Mucosa of rectum (tissue), 2 donors: ENCODE results near the gene UCN2.

Source experiments
- H3K27ac ChIP-seq, 2 donors: one replicate each; pipeline ENCODE4 v1.7.0; 2013; ENCODE audit warnings: inconsistent platforms in 2 of 2, low read depth in 2 of 2, low read length in 2 of 2
- H3K27me3 ChIP-seq, 2 donors: one replicate each; pipeline ENCODE4 v1.7.0; 2013; ENCODE audit warnings: low read length in 2 of 2; ENCODE audit not compliant: control insufficient read depth in 2 of 2, insufficient read depth in 2 of 2
- H3K36me3 ChIP-seq, 2 donors: one replicate each; pipeline ENCODE4 v1.7.0; 2013; ENCODE audit warnings: low read length in 2 of 2; ENCODE audit not compliant: control insufficient read depth in 2 of 2, insufficient read depth in 2 of 2
- H3K4me1 ChIP-seq, 2 donors: one replicate each; pipeline ENCODE4 v1.7.0; 2013; ENCODE audit warnings: low read length in 2 of 2, mild to moderate bottlenecking in 1 of 2; ENCODE audit not compliant: control insufficient read depth in 2 of 2, insufficient read depth in 2 of 2
- H3K4me3 ChIP-seq, 2 donors: one replicate each; pipeline ENCODE4 v1.7.0; 2013; ENCODE audit warnings: low read length in 2 of 2
- H3K9ac ChIP-seq, 2 donors: one replicate each; pipeline ENCODE4 v1.7.0; 2013; ENCODE audit warnings: low read length in 2 of 2, low read depth in 1 of 2, mild to moderate bottlenecking in 1 of 2
- H3K9me3 ChIP-seq, 2 donors: one replicate each; pipeline ENCODE4 v1.7.0; 2013; ENCODE audit warnings: low read length in 2 of 2; ENCODE audit not compliant: control insufficient read depth in 2 of 2
- donor health status: healthy.
- donor health status: Normal muscosa, but diverticular disease.

The UCN2 gene

GRCh38 chr3:48528048-48528447 lies 35.5 kb downstream of the UCN2 start:
- H3K4me3 ChIP-seq = no peak overlapping the region
- H3K9ac ChIP-seq = no peak overlapping the region
- no peaks in the 10 kb centered on the region for H3K9me3 ChIP-seq
- H3K36me3 ChIP-seq = peaks cover 0 to 3% of the 10 kb centered on the region in 2 donors
- H3K4me1 ChIP-seq = no peaks in the 10 kb centered on the region
- no peaks in the 10 kb centered on the region for H3K27me3 ChIP-seq
- H3K27ac ChIP-seq = no peak overlapping the region

- Histone ChIP-seq H3K4me1 (no peaks in the 10 kb centered on the region), H3K4me3 (no peak overlapping the region), H3K9me3 (no peaks in the 10 kb centered on the region), H3K9ac (no peak overlapping the region), H3K27me3 (no peaks in the 10 kb centered on the region), H3K27ac (no peak overlapping the region), H3K36me3 (no peaks in the 10 kb centered on the region)
These were observed 38.6 kb downstream of the UCN2 start for GRCh38 chr3:48524970-48525369.

- Histone ChIP-seq H3K9ac (no peak overlapping the region), H3K27ac (no peak overlapping the region), H3K36me3 (no peaks in the 10 kb centered on the region)
These were observed 41.9 kb downstream of the UCN2 start for GRCh38 chr3:48521635-48522034.

GRCh38 chr3:48519277-48519643 lies 44.3 kb downstream of the UCN2 start:
- no peaks in the 10 kb centered on the region for H3K27me3 ChIP-seq
- H3K9ac ChIP-seq = no peak overlapping the region
- no peaks in the 10 kb centered on the region for H3K4me1 ChIP-seq
- H3K4me3 ChIP-seq = no peak overlapping the region
- no peak overlapping the region for H3K27ac ChIP-seq
- H3K36me3 ChIP-seq = no peaks in the 10 kb centered on the region
- no peaks in the 10 kb centered on the region for H3K9me3 ChIP-seq

More at GRCh38 chr3:48521635-48522034, 41.9 kb downstream of the UCN2 start:
- no peaks in the 10 kb centered on the region for H3K9me3 ChIP-seq
- no peak overlapping the region for H3K4me3 ChIP-seq
- H3K27me3 ChIP-seq = no peaks in the 10 kb centered on the region
- H3K4me1 ChIP-seq = no peaks in the 10 kb centered on the region

- no peak overlapping the region for H3K4me3 ChIP-seq
- no peaks in the 10 kb centered on the region for H3K4me1 ChIP-seq
- no peaks in the 10 kb centered on the region for H3K27me3 ChIP-seq
- no peaks in the 10 kb centered on the region for H3K36me3 ChIP-seq
- no peak overlapping the region for H3K27ac ChIP-seq
- no peaks in the 10 kb centered on the region for H3K9me3 ChIP-seq
- no peak overlapping the region for H3K9ac ChIP-seq
These were observed 44.8 kb downstream of the UCN2 start for GRCh38 chr3:48518638-48519276.

GRCh38 chr3:48518069-48518468 lies 45.5 kb downstream of the UCN2 start:
- H3K27me3 ChIP-seq = no peaks in the 10 kb centered on the region
- H3K9ac ChIP-seq = no peak overlapping the region
- no peaks in the 10 kb centered on the region for H3K36me3 ChIP-seq
- no peaks in the 10 kb centered on the region for H3K4me1 ChIP-seq
- no peak overlapping the region for H3K27ac ChIP-seq
- H3K9me3 ChIP-seq = no peaks in the 10 kb centered on the region
- H3K4me3 ChIP-seq = no peak overlapping the region

GRCh38 chr3:48516571-48516970 lies 47.0 kb downstream of the UCN2 start:
- Histone ChIP-seq H3K4me1 (no peaks in the 10 kb centered on the region), H3K9ac (no peak overlapping the region)

GRCh38 chr3:48514431-48515227 lies 49.0 kb downstream of the UCN2 start:
- Histone ChIP-seq H3K4me1 (no peaks in the 10 kb centered on the region), H3K9me3 (no peaks in the 10 kb centered on the region), H3K36me3 (no peaks in the 10 kb centered on the region), H3K4me3 (no peak overlapping the region), H3K27ac (no peak overlapping the region), H3K27me3 (no peaks in the 10 kb centered on the region), H3K9ac (no peak overlapping the region)

More at GRCh38 chr3:48516571-48516970, 47.0 kb downstream of the UCN2 start:
- no peak overlapping the region for H3K27ac ChIP-seq
- H3K9me3 ChIP-seq = no peaks in the 10 kb centered on the region
- H3K27me3 ChIP-seq = no peaks in the 10 kb centered on the region
- H3K36me3 ChIP-seq = no peaks in the 10 kb centered on the region
- no peak overlapping the region for H3K4me3 ChIP-seq
